GM18868 (cell line): ENCODE data around the gene CRELD1.

ENCODE experiments used
- ATAC-seq: cut with Tn5 transposase; IDR thresholded peaks from one replicate; pipeline ENCODE4 v1.9.1; 2021; ENCODE audit warnings: mild to moderate bottlenecking, moderate library complexity; ENCODE audit not compliant: unreplicated experiment

Gene CRELD1

GRCh38 chr3:9955067-9955502 is 21.5 kb downstream of the CRELD1 start:
- ATAC-seq = no peak

- ATAC-seq = no peak
These were observed 22.1 kb downstream of the CRELD1 start for GRCh38 chr3:9955611-9956352.

GRCh38 chr3:9957214-9957613 is 23.6 kb downstream of the CRELD1 start:
- ATAC-seq = no peak

GRCh38 chr3:9965200-9965875 is 31.7 kb downstream of the CRELD1 start:
- ATAC-seq = no peak

- ATAC-seq = no peak
These were observed 33.2 kb downstream of the CRELD1 start for GRCh38 chr3:9966841-9967240.

GRCh38 chr3:9969632-9970019 is 36.0 kb downstream of the CRELD1 start:
- ATAC-seq = no peak

- no peak for ATAC-seq
These were observed 36.5 kb downstream of the CRELD1 start for GRCh38 chr3:9970020-9970652.

GRCh38 chr3:9976721-9977709 is 43.4 kb downstream of the CRELD1 start:
- ATAC-seq = no peak

- ATAC-seq = no peak
These were observed 45.2 kb downstream of the CRELD1 start for GRCh38 chr3:9978710-9979305.

- no peak for ATAC-seq
These were observed 46.6 kb downstream of the CRELD1 start for GRCh38 chr3:9980251-9980650.

- ATAC-seq = peak; percentile 26
These were observed 52.6 kb downstream of the CRELD1 start for GRCh38 chr3:9986230-9986725.

GRCh38 chr3:9994086-9994844 is 60.6 kb downstream of the CRELD1 start:
- ATAC-seq = no peak
